PFSK-1 (cell line): ENCODE data around the gene ARL5B.

Source experiments
- FOXP2 ChIP-seq: optimal IDR thresholded peaks from 2 replicates; pipeline ENCODE3; 2011; ENCODE audit warnings: borderline replicate concordance, control low read depth, inconsistent platforms; ENCODE audit not compliant: insufficient read depth; ENCODE audit errors: extremely low read length, extremely low read depth
- POLR2AphosphoS5 ChIP-seq: IDR thresholded peaks from 2 replicates; pipeline ENCODE4 v1.6.1; 2012; ENCODE audit warnings: low read depth, mild to moderate bottlenecking, control low read depth, low read length, moderate library complexity
- SIN3A ChIP-seq: IDR thresholded peaks from 2 replicates; pipeline ENCODE4 v1.6.1; 2012; ENCODE audit warnings: mild to moderate bottlenecking, low read length, moderate library complexity, borderline replicate concordance; ENCODE audit not compliant: insufficient read depth
- TAF1 ChIP-seq: IDR thresholded peaks from 2 replicates; pipeline ENCODE4 v1.6.1; 2012; ENCODE audit warnings: low read length, control low read depth, borderline replicate concordance; ENCODE audit not compliant: insufficient read depth
- TF ChIP-seq, protein P1 (sequence below), 2 experiments: IDR thresholded peaks; 2 replicates each; pipeline versions ENCODE4 v1.6.1 to v1.8.0; 2011 to 2012; ENCODE audit warnings: low read depth in 2 of 2, low read length in 2 of 2, control low read depth in 1 of 2, inconsistent platforms in 1 of 2, mild to moderate bottlenecking in 1 of 2, moderate library complexity in 1 of 2; ENCODE audit not compliant: insufficient read depth in 1 of 2

The ARL5B gene

DNA sequence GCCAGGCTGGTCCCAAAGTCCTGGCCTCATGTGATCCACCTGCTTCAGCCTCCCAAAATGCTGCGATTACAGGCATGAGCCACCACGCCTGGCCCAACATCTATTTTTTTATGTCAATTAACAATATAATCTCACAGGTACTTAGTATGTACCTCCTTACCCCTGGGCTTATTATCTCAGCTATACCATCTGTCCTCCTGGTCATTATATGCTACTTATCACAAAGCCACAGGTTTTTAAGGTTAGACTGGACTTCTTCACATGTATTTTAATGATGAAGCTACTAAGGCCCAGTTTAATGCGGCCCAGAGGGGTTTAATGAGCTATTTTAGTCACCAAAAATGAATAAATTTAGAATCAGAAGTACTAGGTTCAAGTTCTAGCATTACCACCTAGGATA is 11.3 kb upstream of the ARL5B start:
- TF ChIP-seq SIN3A (no peak), POLR2AphosphoS5 (no peak), FOXP2 (no peak), TAF1 (no peak)
- TF ChIP-seq, protein P1, sequence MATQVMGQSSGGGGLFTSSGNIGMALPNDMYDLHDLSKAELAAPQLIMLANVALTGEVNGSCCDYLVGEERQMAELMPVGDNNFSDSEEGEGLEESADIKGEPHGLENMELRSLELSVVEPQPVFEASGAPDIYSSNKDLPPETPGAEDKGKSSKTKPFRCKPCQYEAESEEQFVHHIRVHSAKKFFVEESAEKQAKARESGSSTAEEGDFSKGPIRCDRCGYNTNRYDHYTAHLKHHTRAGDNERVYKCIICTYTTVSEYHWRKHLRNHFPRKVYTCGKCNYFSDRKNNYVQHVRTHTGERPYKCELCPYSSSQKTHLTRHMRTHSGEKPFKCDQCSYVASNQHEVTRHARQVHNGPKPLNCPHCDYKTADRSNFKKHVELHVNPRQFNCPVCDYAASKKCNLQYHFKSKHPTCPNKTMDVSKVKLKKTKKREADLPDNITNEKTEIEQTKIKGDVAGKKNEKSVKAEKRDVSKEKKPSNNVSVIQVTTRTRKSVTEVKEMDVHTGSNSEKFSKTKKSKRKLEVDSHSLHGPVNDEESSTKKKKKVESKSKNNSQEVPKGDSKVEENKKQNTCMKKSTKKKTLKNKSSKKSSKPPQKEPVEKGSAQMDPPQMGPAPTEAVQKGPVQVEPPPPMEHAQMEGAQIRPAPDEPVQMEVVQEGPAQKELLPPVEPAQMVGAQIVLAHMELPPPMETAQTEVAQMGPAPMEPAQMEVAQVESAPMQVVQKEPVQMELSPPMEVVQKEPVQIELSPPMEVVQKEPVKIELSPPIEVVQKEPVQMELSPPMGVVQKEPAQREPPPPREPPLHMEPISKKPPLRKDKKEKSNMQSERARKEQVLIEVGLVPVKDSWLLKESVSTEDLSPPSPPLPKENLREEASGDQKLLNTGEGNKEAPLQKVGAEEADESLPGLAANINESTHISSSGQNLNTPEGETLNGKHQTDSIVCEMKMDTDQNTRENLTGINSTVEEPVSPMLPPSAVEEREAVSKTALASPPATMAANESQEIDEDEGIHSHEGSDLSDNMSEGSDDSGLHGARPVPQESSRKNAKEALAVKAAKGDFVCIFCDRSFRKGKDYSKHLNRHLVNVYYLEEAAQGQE (IDR thresholded peaks at IDR 0.05; ENCODE audit: insufficient read depth in 1 of 2, low read depth in 2 of 2, low read length in 2 of 2) = no peak

DNA sequence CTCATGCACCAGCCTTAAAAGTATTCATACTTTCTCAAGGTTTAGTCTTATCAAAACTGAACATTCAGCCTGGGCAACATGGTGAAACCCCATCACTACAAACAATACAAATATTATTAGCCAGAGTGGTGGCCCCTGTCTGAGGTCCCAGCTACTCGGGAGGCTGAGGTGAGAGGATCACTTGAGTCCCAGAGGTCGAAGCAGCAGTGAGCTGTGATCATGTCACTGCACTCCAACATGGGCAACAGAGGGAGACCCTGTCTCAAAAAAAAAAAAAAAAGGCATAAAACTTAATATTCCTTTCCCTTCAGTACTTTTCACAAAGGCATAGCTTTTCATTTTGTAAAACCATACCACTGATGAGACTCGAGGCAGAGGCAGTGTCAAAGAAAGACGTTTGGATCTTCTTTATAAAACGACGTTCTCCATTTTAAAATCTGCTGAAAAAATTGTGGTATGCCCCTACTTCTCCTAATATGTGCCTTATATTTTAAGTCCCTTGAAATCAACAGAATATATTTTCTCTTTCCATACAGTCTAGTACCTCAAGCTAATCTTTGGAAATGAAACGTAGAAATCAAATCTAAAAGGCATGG is 9.8 kb upstream of the ARL5B start:
- TF ChIP-seq, protein P1 (IDR thresholded peaks at IDR 0.05; ENCODE audit: insufficient read depth in 1 of 2, low read depth in 2 of 2, low read length in 2 of 2) = no peak
- TF ChIP-seq SIN3A (no peak), POLR2AphosphoS5 (no peak), TAF1 (no peak), FOXP2 (no peak)

DNA sequence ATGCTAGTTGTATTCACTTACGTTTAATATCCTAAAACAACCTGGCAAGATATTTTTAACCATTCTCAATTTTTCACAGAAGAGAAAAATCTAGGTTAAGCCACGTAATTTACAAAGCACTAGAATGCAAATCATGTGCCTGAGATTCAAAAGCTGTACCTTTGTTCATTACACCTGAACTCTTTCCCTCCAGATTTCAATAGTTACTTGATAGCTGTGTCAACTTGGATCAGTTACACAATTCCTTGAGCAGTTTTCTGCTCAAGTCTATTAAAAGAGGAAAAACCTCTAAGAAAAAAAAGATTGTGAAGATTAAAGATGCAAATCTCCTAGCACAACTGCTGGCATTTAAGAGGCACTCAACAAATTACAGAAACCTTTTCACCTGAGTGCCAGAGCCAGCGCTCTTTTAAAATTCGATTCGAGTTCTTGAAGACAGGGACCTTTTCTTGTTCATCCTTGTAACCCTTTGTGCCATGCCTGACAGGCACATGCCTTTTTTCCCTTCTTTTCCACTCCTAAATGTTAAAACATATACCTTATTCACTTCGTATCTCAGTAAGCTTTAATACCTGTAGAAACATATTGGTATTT is 8.7 kb upstream of the ARL5B start:
- TF ChIP-seq TAF1 (no peak), POLR2AphosphoS5 (no peak), FOXP2 (no peak), SIN3A (no peak)
- TF ChIP-seq, protein P1 (IDR thresholded peaks at IDR 0.05; ENCODE audit: insufficient read depth in 1 of 2, low read depth in 2 of 2, low read length in 2 of 2) = no peak

DNA sequence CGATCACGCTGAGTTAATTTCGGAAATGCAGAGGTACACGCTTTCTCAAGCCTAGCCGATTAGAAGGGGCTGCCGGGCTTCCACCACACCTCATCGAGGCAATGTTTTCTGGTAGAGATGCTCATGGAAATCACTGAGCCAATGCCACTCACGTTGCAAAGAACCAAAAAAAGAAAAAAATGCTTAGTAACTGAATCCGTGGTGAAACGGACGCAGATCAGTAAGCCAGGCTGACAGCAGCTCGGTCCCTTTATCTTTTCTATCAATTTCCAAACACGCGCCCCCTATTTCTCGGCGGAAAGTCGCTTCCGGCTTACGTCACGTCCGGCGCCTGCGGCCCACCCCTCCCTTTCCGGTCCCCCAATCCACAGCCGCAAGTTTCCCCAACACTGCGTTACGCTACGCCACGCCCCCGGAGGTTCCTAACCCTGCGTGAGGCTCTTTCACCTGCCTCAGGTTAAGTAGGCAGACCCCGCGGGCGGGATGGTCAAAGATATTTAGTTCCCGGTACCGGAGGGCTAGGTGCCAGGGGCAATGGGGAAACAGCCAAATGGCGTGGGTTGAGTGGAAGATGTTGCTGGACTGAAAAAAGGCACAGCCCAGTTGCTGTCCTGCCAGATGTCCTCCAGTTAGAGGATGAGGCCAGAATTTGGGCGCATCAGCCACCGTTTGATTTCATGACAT is 7.8 kb upstream of the ARL5B start, which contains the start of gene NSUN6:
TSS of gene NSUN6 (minus strand) at position 264 of the 684 bp plus-strand sequence. CDS start 384 bp downstream, outside the sequence.
- TF ChIP-seq TAF1 (peak; percentile 27; the same call in 1 of the 2 replicates), SIN3A (peak; percentile 59; the same call in 1 of the 2 replicates), POLR2AphosphoS5 (peak; percentile 80), FOXP2 (no peak)
- TF ChIP-seq, protein P1 (IDR thresholded peaks at IDR 0.05; ENCODE audit: insufficient read depth in 1 of 2, low read depth in 2 of 2, low read length in 2 of 2) = no peak; a peak in 1 of 4 replicates
